ENCODE results near the gene BTBD19. TPM values are rescaled to one million over a fixed set of nuclear protein-coding genes. Genes with fewer than 3 reads are reported as not detected.

Gene BTBD19
- total RNA-seq, 1 donor from 2014 or later = 7.9 TPM

DNA sequence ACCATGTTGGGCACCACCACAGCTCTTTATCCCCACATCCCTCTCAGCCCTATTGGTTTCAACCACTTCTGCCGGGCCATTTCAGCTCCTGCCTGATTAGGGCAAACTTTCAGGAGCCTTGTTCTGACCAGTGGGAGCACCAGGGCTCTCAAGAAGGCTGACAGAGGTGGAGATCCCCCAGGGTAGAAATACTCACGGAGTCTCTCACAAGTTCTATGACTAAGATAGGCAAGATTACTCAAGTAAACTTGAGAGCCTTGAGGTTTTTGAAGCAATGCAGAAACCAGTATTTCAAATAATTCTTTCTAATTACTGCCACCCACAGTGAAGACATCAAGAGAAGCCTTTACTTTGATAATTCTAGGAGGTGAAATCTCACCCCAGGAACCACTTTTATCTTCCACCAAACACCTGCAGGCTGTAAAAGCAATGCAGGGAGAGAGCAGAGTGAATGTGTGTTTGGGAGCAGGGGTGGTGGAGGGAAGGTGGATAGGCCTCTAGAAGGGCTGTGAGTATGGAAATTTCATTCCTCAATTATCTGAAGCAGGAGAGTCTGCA, 41.3 kb downstream of the BTBD19 start:
- no peak for TF ChIP-seq POLR2A (IDR thresholded peaks at IDR 0.05)
- TF ChIP-seq POLR2AphosphoS5 (IDR thresholded peaks at IDR 0.05; ENCODE audit: insufficient read depth in 1 of 2, low read depth in 1 of 2) = no peak
- TF ChIP-seq, protein P1, sequence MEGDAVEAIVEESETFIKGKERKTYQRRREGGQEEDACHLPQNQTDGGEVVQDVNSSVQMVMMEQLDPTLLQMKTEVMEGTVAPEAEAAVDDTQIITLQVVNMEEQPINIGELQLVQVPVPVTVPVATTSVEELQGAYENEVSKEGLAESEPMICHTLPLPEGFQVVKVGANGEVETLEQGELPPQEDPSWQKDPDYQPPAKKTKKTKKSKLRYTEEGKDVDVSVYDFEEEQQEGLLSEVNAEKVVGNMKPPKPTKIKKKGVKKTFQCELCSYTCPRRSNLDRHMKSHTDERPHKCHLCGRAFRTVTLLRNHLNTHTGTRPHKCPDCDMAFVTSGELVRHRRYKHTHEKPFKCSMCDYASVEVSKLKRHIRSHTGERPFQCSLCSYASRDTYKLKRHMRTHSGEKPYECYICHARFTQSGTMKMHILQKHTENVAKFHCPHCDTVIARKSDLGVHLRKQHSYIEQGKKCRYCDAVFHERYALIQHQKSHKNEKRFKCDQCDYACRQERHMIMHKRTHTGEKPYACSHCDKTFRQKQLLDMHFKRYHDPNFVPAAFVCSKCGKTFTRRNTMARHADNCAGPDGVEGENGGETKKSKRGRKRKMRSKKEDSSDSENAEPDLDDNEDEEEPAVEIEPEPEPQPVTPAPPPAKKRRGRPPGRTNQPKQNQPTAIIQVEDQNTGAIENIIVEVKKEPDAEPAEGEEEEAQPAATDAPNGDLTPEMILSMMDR (IDR thresholded peaks at IDR 0.05) = no peak
- intact Hi-C loops (cut with DNase I) = no loop called here
- no peaks in the 10 kb centered on the region for H3K9me3 ChIP-seq
- no peaks in the 10 kb centered on the region for H3K27me3 ChIP-seq
- DNase-seq (ENCODE audit: extremely low spot score in 2 of 2) = no peak
- H3K27ac ChIP-seq = no peak overlapping the region
- no peak overlapping the region for H3K4me3 ChIP-seq
- no peaks in the 10 kb centered on the region for H3K36me3 ChIP-seq
- H3K4me1 ChIP-seq = no peaks in the 10 kb centered on the region

GRCh38 chr1:44851308-44851707, 43.0 kb downstream of the BTBD19 start:
- no peaks in the 10 kb centered on the region for H3K9me3 ChIP-seq
- H3K27ac ChIP-seq = no peak overlapping the region
- intact Hi-C loops (cut with DNase I) = no loop called here
- no peak overlapping the region for H3K4me3 ChIP-seq
- no peaks in the 10 kb centered on the region for H3K4me1 ChIP-seq
- no peaks in the 10 kb centered on the region for H3K27me3 ChIP-seq
- no peak for TF ChIP-seq POLR2A (IDR thresholded peaks at IDR 0.05)
- no peak for TF ChIP-seq POLR2AphosphoS5 (IDR thresholded peaks at IDR 0.05; ENCODE audit: insufficient read depth in 1 of 2, low read depth in 1 of 2)
- TF ChIP-seq, protein P1 (IDR thresholded peaks at IDR 0.05) = no peak
- no peaks in the 10 kb centered on the region for H3K36me3 ChIP-seq
- no peak for DNase-seq (ENCODE audit: extremely low spot score in 2 of 2)

DNA sequence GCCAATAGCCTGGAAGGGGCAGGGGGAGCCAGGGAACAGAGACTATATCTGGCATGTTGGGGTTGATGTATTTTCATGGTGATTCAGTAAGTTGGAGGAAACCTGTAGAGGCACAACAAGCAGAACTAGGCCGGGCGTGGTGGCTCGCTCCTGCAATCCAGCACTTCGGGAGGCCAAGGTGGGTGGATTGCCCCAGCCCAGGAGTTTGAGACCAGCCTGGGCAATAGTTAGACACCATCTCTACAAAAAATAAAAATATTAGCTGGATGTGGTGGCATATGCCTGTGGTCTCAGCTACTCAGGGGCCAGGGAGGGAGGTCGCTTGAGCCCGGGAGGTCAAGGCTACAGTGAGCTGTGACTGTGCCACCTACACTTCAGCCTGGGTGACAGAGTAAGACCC, 44.9 kb downstream of the BTBD19 start:
- no peaks in the 10 kb centered on the region for H3K36me3 ChIP-seq
- intact Hi-C loops (cut with DNase I) = no loop called here

GRCh38 chr1:44854970-44855369, 46.6 kb downstream of the BTBD19 start:
- H3K4me3 ChIP-seq = no peak overlapping the region
- no peak for DNase-seq (ENCODE audit: extremely low spot score in 2 of 2)
- no peaks in the 10 kb centered on the region for H3K27me3 ChIP-seq
- no peaks in the 10 kb centered on the region for H3K36me3 ChIP-seq
- intact Hi-C loops (cut with DNase I) = no loop called here
- TF ChIP-seq POLR2A (IDR thresholded peaks at IDR 0.05) = no peak
- no peak for TF ChIP-seq POLR2AphosphoS5 (IDR thresholded peaks at IDR 0.05; ENCODE audit: insufficient read depth in 1 of 2, low read depth in 1 of 2)
- TF ChIP-seq, protein P1 (IDR thresholded peaks at IDR 0.05) = no peak
- no peaks in the 10 kb centered on the region for H3K4me1 ChIP-seq
- no peak overlapping the region for H3K27ac ChIP-seq
- no peaks in the 10 kb centered on the region for H3K9me3 ChIP-seq

More for the DNA sequence above, 44.9 kb downstream of the BTBD19 start:
- TF ChIP-seq POLR2AphosphoS5 (IDR thresholded peaks at IDR 0.05; ENCODE audit: insufficient read depth in 1 of 2, low read depth in 1 of 2) (no peak), POLR2A (IDR thresholded peaks at IDR 0.05) (no peak)
- TF ChIP-seq, protein P1 (IDR thresholded peaks at IDR 0.05) = no peak
- Histone ChIP-seq H3K9me3 (no peaks in the 10 kb centered on the region), H3K27ac (no peak overlapping the region), H3K4me1 (no peaks in the 10 kb centered on the region), H3K4me3 (no peak overlapping the region), H3K27me3 (no peaks in the 10 kb centered on the region)
- no peak for DNase-seq (ENCODE audit: extremely low spot score in 2 of 2)

GRCh38 chr1:44855742-44856141, 47.4 kb downstream of the BTBD19 start:
- H3K9me3 ChIP-seq = no peaks in the 10 kb centered on the region
- H3K4me1 ChIP-seq = peaks cover under 1% of the 10 kb centered on the region
- TF ChIP-seq, protein P1 (IDR thresholded peaks at IDR 0.05) = no peak
- no peak for TF ChIP-seq POLR2AphosphoS5 (IDR thresholded peaks at IDR 0.05; ENCODE audit: insufficient read depth in 1 of 2, low read depth in 1 of 2)
- no peak for TF ChIP-seq POLR2A (IDR thresholded peaks at IDR 0.05)
- H3K4me3 ChIP-seq = no peak overlapping the region
- no peak overlapping the region for H3K27ac ChIP-seq
- H3K27me3 ChIP-seq = no peaks in the 10 kb centered on the region
- no peak for DNase-seq (ENCODE audit: extremely low spot score in 2 of 2)
- no peaks in the 10 kb centered on the region for H3K36me3 ChIP-seq
- intact Hi-C loops (cut with DNase I) = no loop called here

All from vagina (tissue), 2 donors.